22Rv1 (cell line): Measurements from ENCODE around the gene FMN1.

Source experiments
- H3K27ac ChIP-seq: fragments of 450-650 bp; 2 replicates; pipeline ENCODE4 v1.5.1; 2017
- CTCF ChIP-seq: fragments of 450-650 bp; IDR thresholded peaks from 2 replicates; pipeline ENCODE4 v1.5.1; 2017; ENCODE audit warnings: mild to moderate bottlenecking
- ZFX ChIP-seq: fragments of 450-650 bp; IDR thresholded peaks from 2 replicates; pipeline ENCODE4 v1.6.1; 2017; ENCODE audit warnings: antibody characterized with exemption, borderline replicate concordance

FMN1 gene

GRCh38 chr15:33132233-33132580 is 62.3 kb downstream of the FMN1 start:
- no peak for TF ChIP-seq CTCF
- TF ChIP-seq ZFX: no peak
- no peak overlapping the region for H3K27ac ChIP-seq

GRCh38 chr15:33131552-33132232 is 62.8 kb downstream of the FMN1 start:
- TF ChIP-seq CTCF (no peak), ZFX (no peak)

GRCh38 chr15:33126559-33127290 is 67.8 kb downstream of the FMN1 start:
- TF ChIP-seq ZFX (no peak), CTCF (no peak)
- H3K27ac ChIP-seq: no peak overlapping the region

More at GRCh38 chr15:33131552-33132232, 62.8 kb downstream of the FMN1 start:
- H3K27ac ChIP-seq: no peak overlapping the region

- no peak overlapping the region for H3K27ac ChIP-seq
Observed at GRCh38 chr15:33125894-33126537, 68.5 kb downstream of the FMN1 start.

GRCh38 chr15:33124811-33125210 is 69.7 kb downstream of the FMN1 start:
- TF ChIP-seq ZFX (no peak), CTCF (no peak)
- H3K27ac ChIP-seq: no peak overlapping the region

More at GRCh38 chr15:33125894-33126537, 68.5 kb downstream of the FMN1 start:
- TF ChIP-seq CTCF (no peak), ZFX (no peak)

- H3K27ac ChIP-seq: no peak overlapping the region
- TF ChIP-seq ZFX: no peak
- no peak for TF ChIP-seq CTCF
Observed at GRCh38 chr15:33124279-33124678, 70.2 kb downstream of the FMN1 start.

- H3K27ac ChIP-seq: no peak overlapping the region
- no peak for TF ChIP-seq ZFX
- TF ChIP-seq CTCF: no peak
Observed at GRCh38 chr15:33119865-33120264, 74.6 kb downstream of the FMN1 start.
